Vagina (tissue), 2 donors: ENCODE results near the gene FAM181A. TPM values are rescaled to one million over a fixed set of nuclear protein-coding genes. Genes with fewer than 3 reads are reported as not detected.
A peak's percentile ranks its signal among the peaks of the same experiment; 100 is the strongest.

Experiments
- DNase-seq, 2 donors: peaks; one replicate each; pipeline ENCODE4 v3.0.0-alpha.2; 2017; ENCODE audit errors: extremely low spot score in 2 of 2
- H3K27ac ChIP-seq: fragments of 200-600 bp; sonication (generic); one replicate; pipeline ENCODE4 v1.5.1; 2019
- H3K27me3 ChIP-seq: fragments of 200-600 bp; sonication (generic); one replicate; pipeline ENCODE4 v1.5.1; 2019
- H3K36me3 ChIP-seq, 2 donors: fragments of 200-600 bp; sonication (generic); one replicate each; pipeline ENCODE4 v1.5.1; 2017 to 2019
- H3K4me1 ChIP-seq: fragments of 200-600 bp; sonication (generic); one replicate; pipeline ENCODE4 v1.5.1; 2019
- H3K4me3 ChIP-seq, 2 donors: fragments of 200-600 bp; sonication (generic); 1 replicate in 1 of 2; 2 replicates in 1 of 2; pipeline ENCODE4 v1.5.1; 2016 to 2019
- H3K9me3 ChIP-seq: fragments of 200-600 bp; sonication (generic); one replicate; pipeline ENCODE4 v1.5.1; 2019
- CTCF ChIP-seq, 3 experiments: fragments of 450-650 bp in 2 of 3; fragments of 200-600 bp in 1 of 3; sonication (generic) in 1 of 3; IDR thresholded peaks; one replicate each; pipeline ENCODE4 v1.5.1; 2017 to 2019; ENCODE audit warnings: antibody characterized with exemption in 3 of 3, mild to moderate bottlenecking in 2 of 3, moderate library complexity in 2 of 3
- POLR2A ChIP-seq, 2 donors: fragments of 450-650 bp; IDR thresholded peaks; one replicate each; pipeline ENCODE4 v1.6.1; 2017; ENCODE audit warnings: antibody characterized with exemption in 2 of 2, mild to moderate bottlenecking in 2 of 2, moderate library complexity in 2 of 2
- POLR2AphosphoS5 ChIP-seq, 2 donors: sonication (generic); formaldehyde crosslinking; IDR thresholded peaks; one replicate each; pipeline ENCODE4 v1.9.0; 2017; ENCODE audit warnings: antibody characterized with exemption in 2 of 2, mild to moderate bottlenecking in 2 of 2, low read depth in 1 of 2; ENCODE audit not compliant: insufficient read depth in 1 of 2
- intact Hi-C: fragments of 100-400 bp; cut with DNase I; formaldehyde crosslinking; loops from one replicate; pipeline ENCODE4 v1.15.1; 2023
- total RNA-seq: library from RNA; depleted of rRNA; stranded (reverse); fragments of >200 nt; gene quantifications from one replicate; pipeline ENCODE4 v1.2.3, GENCODE V29; 2016

FAM181A gene
- total RNA-seq, 1 donor from 2014 or later = not detected

- Histone ChIP-seq H3K27me3 (no peaks in the 10 kb centered on the region), H3K27ac (peak overlapping the region; percentile 5), H3K36me3 (no peaks in the 10 kb centered on the region), H3K4me1 (peaks cover 36% of the 10 kb centered on the region), H3K4me3 (no peak overlapping the region), H3K9me3 (no peaks in the 10 kb centered on the region)
- no peak for TF ChIP-seq POLR2AphosphoS5 (IDR thresholded peaks at IDR 0.05; ENCODE audit: insufficient read depth in 1 of 2, low read depth in 1 of 2)
- no peak for TF ChIP-seq POLR2A (IDR thresholded peaks at IDR 0.05)
- no peak for TF ChIP-seq CTCF (IDR thresholded peaks at IDR 0.05)
- no peak for DNase-seq
- intact Hi-C loops = no loop called here
Measured at GRCh38 chr14:93969082-93969828, 42.1 kb downstream of the FAM181A start.

- no peak for DNase-seq
- Histone ChIP-seq H3K27ac (peak overlapping the region; percentile 5), H3K9me3 (no peaks in the 10 kb centered on the region), H3K4me1 (peaks cover 36% of the 10 kb centered on the region), H3K4me3 (peak overlapping the region; percentile 3 to 30), H3K36me3 (no peaks in the 10 kb centered on the region), H3K27me3 (no peaks in the 10 kb centered on the region)
- intact Hi-C loops = no loop called here
- TF ChIP-seq CTCF (IDR thresholded peaks at IDR 0.05) (peak in 1 of 3 experiments; percentile 24), POLR2AphosphoS5 (IDR thresholded peaks at IDR 0.05; ENCODE audit: insufficient read depth in 1 of 2, low read depth in 1 of 2) (no peak)
Measured at GRCh38 chr14:93970585-93970964, 43.4 kb downstream of the FAM181A start.

- Histone ChIP-seq H3K27ac (peak overlapping the region; percentile 5), H3K36me3 (no peaks in the 10 kb centered on the region), H3K4me1 (peaks cover 31% of the 10 kb centered on the region), H3K4me3 (peak overlapping the region; percentile 3 to 30), H3K9me3 (no peaks in the 10 kb centered on the region), H3K27me3 (no peaks in the 10 kb centered on the region)
- DNase-seq = no peak
- intact Hi-C loops = no loop called here
- no peak for TF ChIP-seq POLR2A (IDR thresholded peaks at IDR 0.05)
- no peak for TF ChIP-seq POLR2AphosphoS5 (IDR thresholded peaks at IDR 0.05; ENCODE audit: insufficient read depth in 1 of 2, low read depth in 1 of 2)
- no peak for TF ChIP-seq CTCF (IDR thresholded peaks at IDR 0.05)
Measured at GRCh38 chr14:93970965-93971634, 44.0 kb downstream of the FAM181A start.

- Histone ChIP-seq H3K36me3 (no peaks in the 10 kb centered on the region), H3K4me1 (peaks cover 31% of the 10 kb centered on the region), H3K4me3 (no peak overlapping the region), H3K27me3 (no peaks in the 10 kb centered on the region), H3K9me3 (no peaks in the 10 kb centered on the region), H3K27ac (no peak overlapping the region)
- DNase-seq = no peak
- intact Hi-C loops = no loop called here
- TF ChIP-seq POLR2A (IDR thresholded peaks at IDR 0.05) (no peak), POLR2AphosphoS5 (IDR thresholded peaks at IDR 0.05; ENCODE audit: insufficient read depth in 1 of 2, low read depth in 1 of 2) (no peak)
Measured at GRCh38 chr14:93971635-93972027, 44.5 kb downstream of the FAM181A start.

- DNase-seq = no peak
- Histone ChIP-seq H3K27me3 (no peaks in the 10 kb centered on the region), H3K9me3 (no peaks in the 10 kb centered on the region), H3K27ac (no peak overlapping the region), H3K4me3 (no peak overlapping the region), H3K4me1 (peaks cover 21% of the 10 kb centered on the region), H3K36me3 (no peaks in the 10 kb centered on the region)
- intact Hi-C loops = no loop called here
- TF ChIP-seq CTCF (IDR thresholded peaks at IDR 0.05) (no peak), POLR2AphosphoS5 (IDR thresholded peaks at IDR 0.05; ENCODE audit: insufficient read depth in 1 of 2, low read depth in 1 of 2) (no peak), POLR2A (IDR thresholded peaks at IDR 0.05) (no peak)
Measured at GRCh38 chr14:93972618-93973205, 45.6 kb downstream of the FAM181A start.
